ENCODE data around the gene SLC45A2.

Gene SLC45A2

DNA sequence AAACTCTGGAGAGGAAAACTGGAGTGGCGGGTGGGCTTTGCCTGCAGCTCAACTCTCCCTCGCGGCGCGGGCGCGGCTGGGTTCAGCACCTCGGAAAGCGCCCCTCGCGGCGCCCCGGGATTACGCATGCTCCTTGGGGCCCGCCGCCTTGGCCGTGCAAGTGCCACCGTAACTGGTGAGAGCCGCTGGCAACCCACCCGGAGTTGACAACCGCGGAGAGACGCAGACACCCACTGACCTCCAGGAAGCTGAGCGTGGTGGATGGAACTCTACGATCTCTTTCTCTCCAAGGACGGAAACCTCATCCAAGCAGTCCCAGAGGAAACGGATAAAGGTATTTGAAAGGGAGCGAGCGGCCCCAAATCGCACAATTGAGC is 48.5 kb downstream of the SLC45A2 start:
- TF ChIP-seq, protein P1, sequence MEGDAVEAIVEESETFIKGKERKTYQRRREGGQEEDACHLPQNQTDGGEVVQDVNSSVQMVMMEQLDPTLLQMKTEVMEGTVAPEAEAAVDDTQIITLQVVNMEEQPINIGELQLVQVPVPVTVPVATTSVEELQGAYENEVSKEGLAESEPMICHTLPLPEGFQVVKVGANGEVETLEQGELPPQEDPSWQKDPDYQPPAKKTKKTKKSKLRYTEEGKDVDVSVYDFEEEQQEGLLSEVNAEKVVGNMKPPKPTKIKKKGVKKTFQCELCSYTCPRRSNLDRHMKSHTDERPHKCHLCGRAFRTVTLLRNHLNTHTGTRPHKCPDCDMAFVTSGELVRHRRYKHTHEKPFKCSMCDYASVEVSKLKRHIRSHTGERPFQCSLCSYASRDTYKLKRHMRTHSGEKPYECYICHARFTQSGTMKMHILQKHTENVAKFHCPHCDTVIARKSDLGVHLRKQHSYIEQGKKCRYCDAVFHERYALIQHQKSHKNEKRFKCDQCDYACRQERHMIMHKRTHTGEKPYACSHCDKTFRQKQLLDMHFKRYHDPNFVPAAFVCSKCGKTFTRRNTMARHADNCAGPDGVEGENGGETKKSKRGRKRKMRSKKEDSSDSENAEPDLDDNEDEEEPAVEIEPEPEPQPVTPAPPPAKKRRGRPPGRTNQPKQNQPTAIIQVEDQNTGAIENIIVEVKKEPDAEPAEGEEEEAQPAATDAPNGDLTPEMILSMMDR (IDR thresholded peaks at IDR 0.05), result no peak
- Histone ChIP-seq H2AFZ (peak overlapping the region; percentile 53), H3K79me2 (no peaks in the 10 kb centered on the region), H3K9ac (no peak overlapping the region), H3K36me3 (ENCODE audit: control insufficient read depth, insufficient read depth, low read length) (no peaks in the 10 kb centered on the region), H3K4me1 (no peaks in the 10 kb centered on the region), H3K9me3 (ENCODE audit: control insufficient read depth, low read length) (no peaks in the 10 kb centered on the region), H3K27me3 (ENCODE audit: control insufficient read depth, insufficient read depth, low read length) (peaks cover 3% of the 10 kb centered on the region), H3K4me3 (ENCODE audit: low read depth, low read length) (peak overlapping the region; percentile 35), H3K4me2 (ENCODE audit: low read length) (peak overlapping the region; percentile 65), H3K27ac (no peak overlapping the region)

DNA sequence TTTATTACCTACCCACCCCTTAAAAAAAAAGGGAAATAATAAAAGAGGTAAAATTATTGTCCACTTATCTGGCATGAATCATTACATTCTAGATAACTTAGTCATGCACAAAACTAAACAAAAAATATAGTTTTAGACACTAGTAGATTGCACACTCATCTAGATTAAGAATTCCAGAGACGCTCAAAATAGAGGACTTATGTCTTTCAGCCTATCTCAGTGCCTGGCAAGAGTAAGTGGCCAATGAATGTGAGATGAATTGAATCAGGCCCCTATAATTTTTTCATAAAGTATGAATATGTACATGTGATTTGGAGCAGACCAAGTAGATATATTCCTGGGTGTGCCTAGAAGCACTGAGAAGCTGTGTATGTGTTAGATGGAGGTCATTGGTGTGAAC is 50.3 kb downstream of the SLC45A2 start:
- TF ChIP-seq, protein P1 (IDR thresholded peaks at IDR 0.05), result no peak
- no peak overlapping the region for H2AFZ ChIP-seq
- H3K4me3 ChIP-seq (ENCODE audit: low read depth, low read length), result no peak overlapping the region
- no peaks in the 10 kb centered on the region for H3K79me2 ChIP-seq
- no peaks in the 10 kb centered on the region for H3K9me3 ChIP-seq (ENCODE audit: control insufficient read depth, low read length)
- H3K4me2 ChIP-seq (ENCODE audit: low read length), result no peak overlapping the region
- no peak overlapping the region for H3K9ac ChIP-seq
- H3K4me1 ChIP-seq, result no peaks in the 10 kb centered on the region
- H3K36me3 ChIP-seq (ENCODE audit: control insufficient read depth, insufficient read depth, low read length), result no peaks in the 10 kb centered on the region
- H3K27me3 ChIP-seq (ENCODE audit: control insufficient read depth, insufficient read depth, low read length), result no peaks in the 10 kb centered on the region
- H3K27ac ChIP-seq, result no peak overlapping the region

DNA sequence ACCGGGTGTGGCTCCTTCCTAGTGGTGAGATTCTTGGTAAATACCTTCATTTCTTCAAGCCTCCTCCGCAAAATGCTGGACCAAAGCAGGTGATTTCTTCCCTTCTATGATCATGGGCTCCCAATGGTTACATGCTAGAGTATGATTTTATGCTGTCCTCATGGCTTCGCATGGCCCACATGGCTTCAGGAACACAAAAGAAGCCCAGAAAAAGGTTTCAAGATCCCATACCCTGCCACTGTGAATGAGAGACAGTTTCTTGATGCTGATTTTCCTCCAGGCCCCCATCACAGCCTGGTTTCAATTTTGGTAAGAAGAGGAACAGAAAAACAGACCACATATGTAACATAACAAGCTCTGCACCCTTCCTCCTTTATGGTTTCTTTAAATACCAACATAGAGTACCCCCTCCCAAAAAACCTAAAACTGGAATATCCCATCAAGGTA is 50.7 kb downstream of the SLC45A2 start:
- no peak overlapping the region for H3K27ac ChIP-seq
- H3K36me3 ChIP-seq (ENCODE audit: control insufficient read depth, insufficient read depth, low read length), result no peaks in the 10 kb centered on the region
- H3K4me1 ChIP-seq, result no peaks in the 10 kb centered on the region
- TF ChIP-seq, protein P1 (IDR thresholded peaks at IDR 0.05), result no peak
- no peak overlapping the region for H3K4me3 ChIP-seq (ENCODE audit: low read depth, low read length)
- no peak overlapping the region for H2AFZ ChIP-seq
- H3K9me3 ChIP-seq (ENCODE audit: control insufficient read depth, low read length), result no peaks in the 10 kb centered on the region
- H3K79me2 ChIP-seq, result no peaks in the 10 kb centered on the region
- no peak overlapping the region for H3K4me2 ChIP-seq (ENCODE audit: low read length)
- H3K27me3 ChIP-seq (ENCODE audit: control insufficient read depth, insufficient read depth, low read length), result no peaks in the 10 kb centered on the region
- no peak overlapping the region for H3K9ac ChIP-seq

DNA sequence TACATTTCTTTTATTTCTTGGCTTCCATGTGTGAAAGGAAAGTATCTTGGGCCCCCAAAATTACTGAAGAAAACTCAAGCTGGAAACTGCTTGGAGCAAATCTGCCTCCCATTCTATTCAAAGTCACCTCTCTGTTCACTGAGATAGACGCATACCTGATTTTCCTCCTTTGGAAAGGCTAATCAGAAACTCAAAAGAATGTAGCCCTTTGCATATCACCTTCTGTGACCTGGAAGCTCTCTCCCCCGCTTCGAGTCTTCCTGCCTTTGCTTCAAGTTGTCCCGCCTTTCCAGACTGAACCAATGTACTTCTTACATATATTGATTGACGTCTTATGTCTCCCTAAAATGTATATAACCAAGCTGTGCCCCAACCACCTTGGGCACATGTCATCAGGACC is 53.4 kb downstream of the SLC45A2 start:
- H3K4me2 ChIP-seq (ENCODE audit: low read length), result no peak overlapping the region
- no peak overlapping the region for H3K9ac ChIP-seq
- H3K36me3 ChIP-seq (ENCODE audit: control insufficient read depth, insufficient read depth, low read length), result no peaks in the 10 kb centered on the region
- H3K79me2 ChIP-seq, result no peaks in the 10 kb centered on the region
- H3K9me3 ChIP-seq (ENCODE audit: control insufficient read depth, low read length), result no peaks in the 10 kb centered on the region
- TF ChIP-seq, protein P1 (IDR thresholded peaks at IDR 0.05), result no peak
- no peak overlapping the region for H3K4me3 ChIP-seq (ENCODE audit: low read depth, low read length)
- H3K27me3 ChIP-seq (ENCODE audit: control insufficient read depth, insufficient read depth, low read length), result no peaks in the 10 kb centered on the region
- no peaks in the 10 kb centered on the region for H3K4me1 ChIP-seq
- no peak overlapping the region for H2AFZ ChIP-seq
- H3K27ac ChIP-seq, result no peak overlapping the region

DNA sequence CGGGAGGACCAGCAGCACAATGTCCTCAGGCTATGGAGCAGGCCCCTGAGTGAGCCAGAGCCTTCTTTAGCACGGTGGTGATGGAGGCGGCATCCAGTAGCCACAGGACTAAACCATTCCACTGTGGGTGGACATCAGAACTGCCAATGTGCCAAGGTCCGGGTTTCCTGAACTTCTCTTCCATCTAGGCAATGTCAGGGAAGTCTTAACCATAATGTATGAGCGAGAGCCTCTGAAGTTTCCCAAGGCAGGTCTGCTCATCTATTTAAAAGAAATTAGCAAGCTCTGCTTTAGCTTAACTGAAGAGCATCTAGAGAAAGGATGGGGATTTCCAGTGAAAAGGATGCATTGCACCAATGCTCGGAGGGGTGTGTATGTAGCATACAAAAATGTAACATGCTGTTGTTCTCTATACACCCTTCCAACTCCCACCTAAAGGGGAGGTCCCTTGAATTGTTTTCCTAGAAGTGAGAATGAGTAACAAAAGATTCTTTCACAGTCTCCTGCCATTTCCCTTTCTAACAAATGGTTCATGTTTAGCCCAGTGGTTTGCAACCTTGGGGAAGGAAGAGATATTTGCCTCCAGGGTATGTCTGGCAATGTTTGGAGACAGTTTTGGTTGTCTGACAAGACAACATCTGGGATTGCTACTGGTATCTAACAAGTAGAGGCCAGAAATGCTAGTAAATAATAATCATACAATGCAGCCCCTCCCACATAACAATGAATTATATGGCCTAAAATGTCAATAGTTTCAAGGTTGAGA is 54.4 kb downstream of the SLC45A2 start:
- Histone ChIP-seq H3K79me2 (no peaks in the 10 kb centered on the region), H3K9ac (no peak overlapping the region), H3K4me1 (no peaks in the 10 kb centered on the region), H3K9me3 (ENCODE audit: control insufficient read depth, low read length) (no peaks in the 10 kb centered on the region), H3K27me3 (ENCODE audit: control insufficient read depth, insufficient read depth, low read length) (no peaks in the 10 kb centered on the region), H3K4me3 (ENCODE audit: low read depth, low read length) (no peak overlapping the region), H3K27ac (no peak overlapping the region), H2AFZ (no peak overlapping the region), H3K36me3 (ENCODE audit: control insufficient read depth, insufficient read depth, low read length) (no peaks in the 10 kb centered on the region), H3K4me2 (ENCODE audit: low read length) (no peak overlapping the region)
- TF ChIP-seq, protein P1 (IDR thresholded peaks at IDR 0.05), result no peak
